ENCODE measurements around the gene FASTK.

DNA sequence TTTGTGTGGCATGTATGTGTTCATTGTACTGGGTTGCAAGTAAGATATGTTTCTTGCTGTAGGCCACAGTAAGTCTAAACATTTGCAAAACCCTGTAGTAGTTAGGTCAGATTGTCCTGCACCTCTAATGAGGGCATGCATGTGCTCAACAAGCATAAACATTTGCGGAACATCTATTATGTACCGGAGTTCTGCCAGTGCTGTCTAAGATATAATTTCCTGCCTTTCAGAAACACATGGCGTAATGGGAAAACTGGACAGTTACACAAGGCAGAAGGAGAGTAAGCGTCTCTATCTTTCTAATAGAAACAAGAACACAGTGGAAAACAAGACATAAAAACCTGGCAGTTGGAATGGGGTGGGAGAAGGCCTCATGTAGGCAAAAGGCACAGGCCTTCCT lies 49.6 kb downstream of the FASTK start:
- TF ChIP-seq, protein P1, sequence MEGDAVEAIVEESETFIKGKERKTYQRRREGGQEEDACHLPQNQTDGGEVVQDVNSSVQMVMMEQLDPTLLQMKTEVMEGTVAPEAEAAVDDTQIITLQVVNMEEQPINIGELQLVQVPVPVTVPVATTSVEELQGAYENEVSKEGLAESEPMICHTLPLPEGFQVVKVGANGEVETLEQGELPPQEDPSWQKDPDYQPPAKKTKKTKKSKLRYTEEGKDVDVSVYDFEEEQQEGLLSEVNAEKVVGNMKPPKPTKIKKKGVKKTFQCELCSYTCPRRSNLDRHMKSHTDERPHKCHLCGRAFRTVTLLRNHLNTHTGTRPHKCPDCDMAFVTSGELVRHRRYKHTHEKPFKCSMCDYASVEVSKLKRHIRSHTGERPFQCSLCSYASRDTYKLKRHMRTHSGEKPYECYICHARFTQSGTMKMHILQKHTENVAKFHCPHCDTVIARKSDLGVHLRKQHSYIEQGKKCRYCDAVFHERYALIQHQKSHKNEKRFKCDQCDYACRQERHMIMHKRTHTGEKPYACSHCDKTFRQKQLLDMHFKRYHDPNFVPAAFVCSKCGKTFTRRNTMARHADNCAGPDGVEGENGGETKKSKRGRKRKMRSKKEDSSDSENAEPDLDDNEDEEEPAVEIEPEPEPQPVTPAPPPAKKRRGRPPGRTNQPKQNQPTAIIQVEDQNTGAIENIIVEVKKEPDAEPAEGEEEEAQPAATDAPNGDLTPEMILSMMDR (IDR thresholded peaks at IDR 0.05): no peak
- TF ChIP-seq POLR2A (IDR thresholded peaks at IDR 0.05) (no peak), EP300 (IDR thresholded peaks at IDR 0.05) (no peak), POLR2AphosphoS5 (IDR thresholded peaks at IDR 0.05) (peak; percentile 6)
